Calu3 (cell line): ENCODE results near the gene MCF2L. TPM values are rescaled to one million over a fixed set of nuclear protein-coding genes. Genes with fewer than 3 reads are reported as not detected.

Experiments used
- BruUV-seq: library from RNA; stranded (reverse); fragments of 400-500 nt; replicated peaks from 2 replicates; lab custom pipeline; 2021; lab: Mats Ljungman, UMichigan
- CTCF ChIA-PET: fragments of 300-600 bp; sonication (Branson Sonifier 250); formaldehyde crosslinking; loops from one replicate; lab custom pipeline; 2022; ENCODE audit warnings: antibody characterized with exemption; lab: Charles Lee
- DNase-seq: peaks from one replicate; pipeline ENCODE4 v3.0.0; 2022
- H3K27ac Mint-ChIP-seq: one replicate; pipeline ENCODE4 v1.8.0; 2022; ENCODE audit warnings: mixed read lengths; ENCODE audit not compliant: unreplicated experiment
- H3K27me3 Mint-ChIP-seq: one replicate; pipeline ENCODE4 v1.8.0; 2022; ENCODE audit warnings: mixed read lengths; ENCODE audit not compliant: unreplicated experiment
- H3K36me3 Mint-ChIP-seq: one replicate; pipeline ENCODE4 v1.8.0; 2022; ENCODE audit warnings: mild to moderate bottlenecking, moderate library complexity, mixed read lengths; ENCODE audit not compliant: insufficient read depth, unreplicated experiment
- H3K4me1 Mint-ChIP-seq: one replicate; pipeline ENCODE4 v1.8.0; 2022; ENCODE audit warnings: mild to moderate bottlenecking, low read depth, mixed read lengths; ENCODE audit not compliant: unreplicated experiment
- H3K4me3 Mint-ChIP-seq: one replicate; pipeline ENCODE4 v1.8.0; 2022; ENCODE audit warnings: mild to moderate bottlenecking, low read depth, moderate library complexity, mixed read lengths; ENCODE audit not compliant: unreplicated experiment
- H3K9me3 Mint-ChIP-seq: one replicate; pipeline ENCODE4 v1.8.0; 2022; ENCODE audit warnings: low read depth, mixed read lengths; ENCODE audit not compliant: unreplicated experiment
- CTCF ChIP-seq: fragments of 200-600 bp; IDR thresholded peaks from one replicate; pipeline ENCODE4 v1.8.0; 2022; ENCODE audit warnings: antibody characterized with exemption; ENCODE audit not compliant: unreplicated experiment
- intact Hi-C: fragments of 100-400 bp; cut with micrococcal nuclease; formaldehyde crosslinking; loops from one replicate; pipeline ENCODE4 v1.10.0; 2022; ENCODE audit not compliant: unreplicated experiment
- total RNA-seq: library from RNA; stranded (reverse); gene quantifications from 2 replicates; pipeline ENCODE4 v1.2.3, GENCODE V29; 2022

Gene MCF2L
- total RNA-seq, 1 experiment from 2014 or later, result 12.9 TPM

DNA sequence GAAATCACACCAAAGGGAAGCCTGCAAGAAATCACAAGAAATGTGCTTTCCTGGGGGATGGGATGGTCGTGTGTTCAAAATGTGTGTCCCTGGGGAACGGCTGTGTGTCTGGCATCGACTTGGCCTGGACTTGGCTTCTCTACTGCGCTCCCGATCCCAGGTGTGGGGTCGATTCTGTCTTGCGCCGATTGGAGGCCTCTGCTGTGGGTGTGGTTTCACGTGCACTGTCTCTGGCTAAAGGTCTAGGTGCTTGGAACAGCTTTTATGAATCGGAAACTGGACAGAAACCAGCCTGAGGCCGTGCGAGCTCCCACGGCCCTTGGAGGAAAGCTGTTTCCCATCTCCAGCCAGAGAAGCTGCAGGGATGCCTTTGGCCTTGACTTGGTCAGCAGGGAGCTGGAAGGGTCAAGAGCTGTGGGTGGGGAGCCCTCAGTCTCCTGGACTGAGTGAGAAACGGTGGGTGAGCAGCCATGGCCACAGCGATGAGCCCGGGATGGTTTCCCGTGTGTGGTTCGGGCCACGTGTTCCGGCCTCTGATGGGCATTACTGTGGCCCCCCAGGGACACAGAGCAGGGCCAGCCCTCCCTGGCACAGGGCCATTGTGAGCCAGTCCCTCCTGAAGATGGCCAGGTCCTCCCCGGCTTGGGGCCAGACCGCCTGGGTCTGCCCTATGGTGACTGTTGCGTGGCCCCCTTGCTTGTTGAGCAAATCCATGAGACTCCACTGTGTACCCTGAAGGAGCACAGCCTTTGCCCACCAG lies 29.7 kb downstream of the MCF2L start:
- no peak for DNase-seq
- Mint-ChIP-seq H3K36me3 (peaks cover 10% of the 10 kb centered on the region), H3K4me1 (peaks cover 7% of the 10 kb centered on the region), H3K27ac (no peak overlapping the region), H3K27me3 (peaks cover 6% of the 10 kb centered on the region), H3K9me3 (no peaks in the 10 kb centered on the region), H3K4me3 (no peak overlapping the region)
- TF ChIP-seq CTCF, result no peak
- CTCF ChIA-PET, result no interaction called here
- BruUV-seq, result no TSS peak
- intact Hi-C loops, result no loop called here

DNA sequence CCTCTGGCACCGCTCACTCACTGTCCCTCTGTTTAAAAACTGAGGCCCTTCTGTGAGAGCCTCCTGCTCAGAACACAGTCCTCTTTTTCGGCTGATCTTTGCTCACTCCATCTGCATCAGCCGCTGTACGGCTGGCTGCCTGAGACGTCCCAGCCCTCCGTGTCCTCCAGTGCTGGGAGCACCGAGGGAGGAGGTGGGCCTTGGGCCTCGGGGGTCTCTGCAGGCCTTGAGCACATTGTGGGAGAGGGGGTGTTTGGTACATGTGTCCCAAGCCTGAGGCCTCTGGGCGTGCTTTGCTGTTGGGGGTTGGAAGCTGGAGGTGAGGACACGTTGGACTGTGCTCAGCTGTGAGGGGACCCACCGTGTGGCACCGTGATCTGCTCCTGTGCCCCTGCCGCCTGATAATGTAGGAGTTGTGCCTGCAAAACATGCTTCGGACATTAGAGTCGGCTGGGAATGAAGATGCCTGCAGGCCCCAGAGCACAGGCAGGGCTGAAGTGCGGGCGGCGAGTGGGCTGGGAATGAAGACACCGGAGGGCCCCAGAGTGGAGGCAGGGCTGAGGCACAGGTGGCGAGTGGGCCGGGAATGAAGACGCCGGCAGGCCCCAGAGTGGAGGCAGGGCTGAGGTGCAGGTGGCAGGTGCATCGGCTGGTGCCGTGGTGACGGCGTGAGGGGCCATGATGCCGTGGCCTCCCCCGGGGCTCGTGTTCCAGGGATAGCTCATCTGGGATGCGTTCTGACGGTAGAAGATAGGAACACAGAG lies 30.6 kb downstream of the MCF2L start:
- no peaks in the 10 kb centered on the region for H3K27me3 Mint-ChIP-seq
- no peak for TF ChIP-seq CTCF
- no TSS peak for BruUV-seq
- no peak for DNase-seq
- no peak overlapping the region for H3K4me3 Mint-ChIP-seq
- H3K4me1 Mint-ChIP-seq, result no peaks in the 10 kb centered on the region
- intact Hi-C loops, result no loop called here
- peaks cover 7% of the 10 kb centered on the region for H3K36me3 Mint-ChIP-seq
- CTCF ChIA-PET, result no interaction called here
- no peaks in the 10 kb centered on the region for H3K9me3 Mint-ChIP-seq
- H3K27ac Mint-ChIP-seq, result no peak overlapping the region

DNA sequence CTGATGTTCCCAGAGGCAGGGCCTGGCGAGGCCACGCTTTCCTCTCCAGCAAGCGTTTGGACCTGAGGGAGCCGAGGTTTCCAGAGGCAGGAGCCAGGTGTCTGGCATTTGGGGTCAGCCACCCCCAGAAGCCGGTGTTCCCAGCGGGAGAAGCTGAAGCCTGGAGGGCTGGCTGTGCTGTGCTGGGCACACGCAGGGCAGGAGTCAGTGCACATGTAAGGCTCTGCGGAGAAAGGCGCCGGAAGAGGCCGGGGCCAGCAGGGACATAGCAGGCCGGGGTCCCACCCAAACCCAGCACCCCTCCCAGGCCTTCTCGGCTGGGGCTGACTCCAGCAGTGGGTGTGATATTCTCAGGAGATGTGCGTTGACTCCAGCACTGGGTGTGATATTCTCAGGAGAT lies 31.6 kb downstream of the MCF2L start:
- no peaks in the 10 kb centered on the region for H3K4me1 Mint-ChIP-seq
- H3K9me3 Mint-ChIP-seq, result no peaks in the 10 kb centered on the region
- BruUV-seq, result no TSS peak
- H3K36me3 Mint-ChIP-seq, result peaks cover 7% of the 10 kb centered on the region
- TF ChIP-seq CTCF, result no peak
- H3K27ac Mint-ChIP-seq, result no peak overlapping the region
- intact Hi-C loops, result no loop called here
- H3K27me3 Mint-ChIP-seq, result no peaks in the 10 kb centered on the region
- no peak overlapping the region for H3K4me3 Mint-ChIP-seq
- DNase-seq, result no peak
- CTCF ChIA-PET, result no interaction called here

DNA sequence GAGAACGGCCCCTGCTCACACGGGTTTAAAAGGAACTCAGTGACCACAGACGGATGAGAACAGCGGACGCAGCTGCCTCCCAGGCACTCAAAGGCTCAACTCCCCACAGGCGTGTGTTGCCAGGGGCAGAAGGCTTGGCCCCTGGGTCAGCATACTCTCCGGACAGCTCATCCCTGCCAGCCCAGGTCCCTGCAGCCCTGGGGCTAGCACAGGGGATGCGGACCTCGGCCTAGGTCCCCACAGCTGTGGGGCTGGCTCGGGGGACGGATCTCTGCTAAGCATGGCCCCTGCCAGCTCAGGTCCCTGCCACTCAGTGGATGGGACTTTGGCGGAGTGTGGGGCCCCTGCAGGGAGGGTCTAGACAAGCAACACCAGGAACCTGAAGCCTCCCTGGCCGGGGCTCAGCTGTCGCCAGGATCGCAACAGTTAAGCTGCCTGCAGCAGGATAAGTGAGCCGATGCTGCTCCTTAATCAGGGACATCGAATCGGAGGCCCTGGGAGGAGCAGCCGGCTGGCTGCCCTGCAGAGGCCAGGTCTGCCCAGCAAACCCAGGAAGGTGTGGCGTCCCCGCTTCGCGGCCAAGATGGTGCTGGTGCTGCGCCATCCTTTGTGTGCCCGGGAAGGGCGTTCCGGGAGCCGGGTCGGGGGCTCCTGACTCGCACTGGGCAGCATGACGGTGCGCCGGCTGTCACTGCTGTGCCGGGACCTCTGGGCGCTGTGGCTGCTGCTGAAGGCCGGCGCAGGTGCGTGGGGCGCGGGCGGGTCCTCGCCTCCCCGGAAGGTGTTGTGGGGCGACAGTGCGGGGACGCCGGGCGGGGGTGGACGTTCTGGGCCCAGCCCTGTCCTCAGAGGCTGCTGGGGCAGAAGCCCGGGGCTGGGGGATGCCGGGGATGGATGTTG lies 32.5 kb downstream of the MCF2L start:
- H3K27ac Mint-ChIP-seq, result no peak overlapping the region
- H3K4me3 Mint-ChIP-seq, result peak overlapping the region; percentile 68
- BruUV-seq, result no TSS peak
- peaks cover 7% of the 10 kb centered on the region for H3K36me3 Mint-ChIP-seq
- DNase-seq, result peak; percentile 58
- no peaks in the 10 kb centered on the region for H3K4me1 Mint-ChIP-seq
- intact Hi-C loops, result no loop called here
- no peak for TF ChIP-seq CTCF
- no peaks in the 10 kb centered on the region for H3K9me3 Mint-ChIP-seq
- H3K27me3 Mint-ChIP-seq, result no peaks in the 10 kb centered on the region
- CTCF ChIA-PET, result no interaction called here
